CD14-positive monocyte (primary cell): Measurements from ENCODE around the gene TUBB3. TPM values are rescaled to one million over a fixed set of nuclear protein-coding genes. Genes with fewer than 3 reads are reported as not detected.

Experiments
- DNase-seq, 3 donors: peaks; one replicate each; pipeline ENCODE4 v3.0.0-alpha.2; 2011 to 2022
- H2AFZ ChIP-seq: 2 replicates; pipeline ENCODE4 v1.6.0; 2012; ENCODE audit warnings: mild to moderate bottlenecking, low read depth, low read length, inconsistent platforms; ENCODE audit not compliant: insufficient read depth, poor library complexity, severe bottlenecking
- H3K27ac ChIP-seq, 2 donors: 1 replicate in 1 of 2; 2 replicates in 1 of 2; pipeline ENCODE4 v1.5.1; 2012 to 2013; ENCODE audit warnings: low read length in 2 of 2, control low read depth in 1 of 2, inconsistent platforms in 1 of 2, low read depth in 1 of 2, mild to moderate bottlenecking in 1 of 2
- H3K27me3 ChIP-seq, 2 donors: one replicate each; pipeline versions ENCODE4 v1.6.0 to v1.6.1; 2011 to 2013; ENCODE audit warnings: low read length in 2 of 2; ENCODE audit not compliant: control insufficient read depth in 2 of 2, insufficient read depth in 2 of 2
- H3K36me3 ChIP-seq, 2 donors: replicated peaks in 1 of 2; 1 replicate in 1 of 2; 2 replicates in 1 of 2; pipeline versions ENCODE4 v1.5.1 to v1.6.1; 2012 to 2013; ENCODE audit warnings: low read length in 2 of 2, control low read depth in 1 of 2, inconsistent platforms in 1 of 2, mild to moderate bottlenecking in 1 of 2; ENCODE audit not compliant: insufficient read depth in 2 of 2, control insufficient read depth in 1 of 2
- H3K4me1 ChIP-seq, 2 donors: 1 replicate in 1 of 2; 2 replicates in 1 of 2; pipeline versions ENCODE4 v1.5.1 to v1.6.1; 2012 to 2013; ENCODE audit warnings: low read length in 2 of 2, control low read depth in 1 of 2, inconsistent platforms in 1 of 2, mild to moderate bottlenecking in 1 of 2, moderate library complexity in 1 of 2; ENCODE audit not compliant: insufficient read depth in 2 of 2, control insufficient read depth in 1 of 2
- H3K4me2 ChIP-seq: replicated peaks from 2 replicates; pipeline ENCODE3; 2012; ENCODE audit warnings: low read length, moderate library complexity, mild to moderate bottlenecking; ENCODE audit not compliant: poor library complexity, severe bottlenecking; ENCODE audit errors: extremely low read depth
- H3K4me3 ChIP-seq, 3 experiments: fragments of 200-600 bp in 1 of 3; sonication (generic) in 1 of 3; replicated peaks in 1 of 3; 1 replicate in 2 of 3; 2 replicates in 1 of 3; pipeline ENCODE4 v1.5.1; 2011 to 2013; ENCODE audit warnings: low read length in 3 of 3, mild to moderate bottlenecking in 3 of 3, control low read depth in 2 of 3, low read depth in 2 of 3, inconsistent platforms in 1 of 3, moderate library complexity in 1 of 3
- H3K79me2 ChIP-seq: 2 replicates; pipeline ENCODE4 v1.6.0; 2012; ENCODE audit warnings: mild to moderate bottlenecking, control low read depth, inconsistent platforms, low read length, moderate library complexity; ENCODE audit not compliant: insufficient read depth
- H3K9ac ChIP-seq: 2 replicates; pipeline ENCODE4 v1.6.0; 2017; ENCODE audit warnings: low read length, mild to moderate bottlenecking; ENCODE audit not compliant: insufficient read depth, poor library complexity, severe bottlenecking
- H3K9me3 ChIP-seq, 2 donors: replicated peaks in 1 of 2; 1 replicate in 1 of 2; 2 replicates in 1 of 2; pipeline versions ENCODE4 v1.5.1 to v1.6.1; 2012 to 2013; ENCODE audit warnings: low read length in 2 of 2, control low read depth in 1 of 2; ENCODE audit not compliant: control insufficient read depth in 1 of 2, insufficient read depth in 1 of 2
- H4K20me1 ChIP-seq: 2 replicates; pipeline ENCODE4 v1.6.0; 2012; ENCODE audit warnings: mild to moderate bottlenecking, low read length, control low read depth, moderate library complexity; ENCODE audit not compliant: insufficient read depth
- H3K27ac Mint-ChIP-seq, 7 donors: one replicate each; pipeline ENCODE4 v1.8.0; 2020; ENCODE audit warnings: mild to moderate bottlenecking in 7 of 7, mixed read lengths in 7 of 7, moderate library complexity in 6 of 7, inconsistent platforms in 2 of 7
- H3K27me3 Mint-ChIP-seq, 3 donors: one replicate each; pipeline ENCODE4 v1.8.0; 2021 to 2022; ENCODE audit warnings: low read depth in 3 of 3, mild to moderate bottlenecking in 3 of 3, mixed read lengths in 3 of 3, moderate library complexity in 3 of 3, inconsistent platforms in 1 of 3
- H3K36me3 Mint-ChIP-seq, 2 donors: one replicate each; pipeline ENCODE4 v1.8.0; 2020; ENCODE audit warnings: mixed read lengths in 2 of 2, inconsistent platforms in 1 of 2, mild to moderate bottlenecking in 1 of 2
- H3K4me1 Mint-ChIP-seq: one replicate; pipeline ENCODE4 v1.8.0; 2020; ENCODE audit warnings: mild to moderate bottlenecking, mixed read lengths
- H3K4me3 Mint-ChIP-seq, 2 donors: one replicate each; pipeline ENCODE4 v1.8.0; 2020; ENCODE audit warnings: mild to moderate bottlenecking in 2 of 2, mixed read lengths in 2 of 2, moderate library complexity in 1 of 2
- H3K9me3 Mint-ChIP-seq, 7 donors: one replicate each; pipeline ENCODE4 v1.8.0; 2020 to 2022; ENCODE audit warnings: mixed read lengths in 7 of 7, mild to moderate bottlenecking in 6 of 7, moderate library complexity in 6 of 7, inconsistent platforms in 2 of 7
- CTCF ChIP-seq: fragments of 200-600 bp; IDR thresholded peaks from one replicate; pipeline ENCODE4 v1.8.0; 2022; ENCODE audit warnings: antibody characterized with exemption, mild to moderate bottlenecking
- WGBS: methylation state at CpG from one replicate; pipeline ENCODE4 v1.1.5; 2013; ENCODE audit warnings: missing lambda C conversion rate; ENCODE audit not compliant: insufficient coverage; 5-methylcytosine and 5-hydroxymethylcytosine counted together
- intact Hi-C, 2 donors: fragments of 100-400 bp; cut with micrococcal nuclease; formaldehyde crosslinking; loops; one replicate each; pipeline versions ENCODE4 v1.15.0 to v1.15.1; 2023
- polyA plus RNA-seq, 3 donors: library from polyadenylated mRNA; depleted of rRNA in 1 of 3; unstranded in 2 of 3; stranded (reverse) in 1 of 3; fragments of 300-500 nt in 2 of 3; fragments of >200 nt in 1 of 3; fragmentation: Illumina TruSeq in 2 of 3; gene quantifications; 1 replicate in 2 of 3; 2 replicates in 1 of 3; pipeline ENCODE4 v1.2.3, GENCODE V29; 2012 to 2021

Gene TUBB3
- polyA plus RNA-seq, 3 donors, result 2.9 TPM; not detected in 2

GRCh38 chr16:89944773-89945172, 21.6 kb downstream of the TUBB3 start:
- intact Hi-C loops, result loop anchor here in 1 of 2 donors (10.0 kb wide), 1 partner anchor 1160 kb away; the partner anchor contains the start of gene PIEZO1
- H3K4me1 Mint-ChIP-seq, result peaks cover 22% of the 10 kb centered on the region
- 45% methylated on average over 3 of the region's 5 CpGs for WGBS
- Histone ChIP-seq H3K27me3 (peaks cover 7 to 40% of the 10 kb centered on the region in 2 donors), H3K4me1 (peaks cover 16 to 20% of the 10 kb centered on the region in 2 donors), H3K79me2 (peaks cover 4% of the 10 kb centered on the region), H3K36me3 (no peaks in the 10 kb centered on the region), H3K4me2 (no peak overlapping the region), H3K4me3 (no peak overlapping the region), H2AFZ (no peak overlapping the region), H3K27ac (no peak overlapping the region), H4K20me1 (peaks cover 7% of the 10 kb centered on the region), H3K9ac (no peak overlapping the region), H3K9me3 (peaks cover 0 to 5% of the 10 kb centered on the region in 2 donors)
- no peak for TF ChIP-seq CTCF
- H3K4me3 Mint-ChIP-seq, result no peak overlapping the region
- peaks cover 0 to 14% (median 4%) of the 10 kb centered on the region in 7 donors for H3K9me3 Mint-ChIP-seq
- no peak overlapping the region for H3K27ac Mint-ChIP-seq
- peaks cover 40 to 71% (median 60%) of the 10 kb centered on the region in 3 donors for H3K27me3 Mint-ChIP-seq
- peaks cover 6 to 7% of the 10 kb centered on the region in 2 donors for H3K36me3 Mint-ChIP-seq
- DNase-seq, result no peak

GRCh38 chr16:89945654-89946053, 22.5 kb downstream of the TUBB3 start:
- DNase-seq, result no peak
- Histone ChIP-seq H3K9me3 (peaks cover 0 to 5% of the 10 kb centered on the region in 2 donors), H2AFZ (no peak overlapping the region), H3K9ac (no peak overlapping the region), H3K4me2 (no peak overlapping the region), H3K4me3 (no peak overlapping the region), H3K4me1 (peaks cover 16 to 24% of the 10 kb centered on the region in 2 donors), H3K36me3 (no peaks in the 10 kb centered on the region), H4K20me1 (peaks cover 9% of the 10 kb centered on the region), H3K79me2 (peaks cover 4% of the 10 kb centered on the region), H3K27me3 (peaks cover 7 to 39% of the 10 kb centered on the region in 2 donors), H3K27ac (no peak overlapping the region)
- H3K9me3 Mint-ChIP-seq, result peaks cover 0 to 14% (median 4%) of the 10 kb centered on the region in 7 donors
- TF ChIP-seq CTCF, result no peak
- H3K36me3 Mint-ChIP-seq, result peaks cover 9 to 13% of the 10 kb centered on the region in 2 donors
- peaks cover 29% of the 10 kb centered on the region for H3K4me1 Mint-ChIP-seq
- H3K27ac Mint-ChIP-seq, result no peak overlapping the region
- H3K4me3 Mint-ChIP-seq, result peak overlapping the region in 1 of 2 donors; percentile 21
- no CpG with 5 or more reads among the region's 7 CpGs for WGBS
- intact Hi-C loops, result loop anchor here in 1 of 2 donors (10.0 kb wide), 1 partner anchor 1161 kb away; the partner anchor contains the start of gene PIEZO1
- peaks cover 40 to 75% (median 64%) of the 10 kb centered on the region in 3 donors for H3K27me3 Mint-ChIP-seq
